NCI-H146 (cell line): Measurements from ENCODE around the gene TAS2R41.

Source experiments
- DNase-seq: peaks from one replicate; lab custom pipeline; 2025; lab: John Stamatoyannopoulos, UW

TAS2R41 gene

DNA sequence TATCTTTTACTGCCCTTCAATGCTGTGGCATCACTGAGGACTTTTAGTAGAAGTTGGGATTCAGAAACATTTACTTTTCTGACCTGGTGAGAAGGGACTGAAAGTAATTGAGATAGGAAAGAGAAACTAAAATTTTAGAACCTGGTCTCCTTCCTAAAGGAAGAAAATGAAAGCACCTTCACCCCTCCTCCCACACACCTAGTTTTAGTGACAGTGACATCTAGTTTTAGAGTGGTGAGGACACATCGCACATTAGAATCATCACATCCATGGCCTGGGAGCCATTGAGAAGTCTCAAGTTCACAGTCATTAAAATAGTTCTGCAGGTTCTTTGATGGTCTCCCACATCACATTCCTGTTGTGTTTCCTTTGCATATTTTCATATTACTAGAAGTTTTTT, 16.1 kb downstream of the TAS2R41 start:
- no peak for DNase-seq

DNA sequence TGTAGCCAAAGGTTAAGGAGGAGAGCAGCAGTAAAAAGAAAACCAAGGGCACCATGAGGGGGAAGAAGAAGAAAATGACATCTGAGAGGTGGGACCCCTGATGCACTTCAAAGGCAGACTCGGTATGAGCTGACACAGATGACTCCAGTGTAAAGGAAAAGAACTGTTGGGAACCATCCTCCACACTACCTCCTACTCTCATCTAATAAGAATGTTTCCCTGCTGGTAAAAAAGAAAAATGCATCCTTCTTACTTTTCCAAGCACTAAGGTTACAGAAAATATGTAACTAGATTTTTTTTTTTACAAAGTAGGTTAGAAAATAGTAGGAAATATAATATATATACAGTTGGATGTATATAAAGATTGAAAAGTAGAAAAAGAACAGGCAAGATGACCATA, 16.9 kb downstream of the TAS2R41 start:
- DNase-seq, result no peak

DNA sequence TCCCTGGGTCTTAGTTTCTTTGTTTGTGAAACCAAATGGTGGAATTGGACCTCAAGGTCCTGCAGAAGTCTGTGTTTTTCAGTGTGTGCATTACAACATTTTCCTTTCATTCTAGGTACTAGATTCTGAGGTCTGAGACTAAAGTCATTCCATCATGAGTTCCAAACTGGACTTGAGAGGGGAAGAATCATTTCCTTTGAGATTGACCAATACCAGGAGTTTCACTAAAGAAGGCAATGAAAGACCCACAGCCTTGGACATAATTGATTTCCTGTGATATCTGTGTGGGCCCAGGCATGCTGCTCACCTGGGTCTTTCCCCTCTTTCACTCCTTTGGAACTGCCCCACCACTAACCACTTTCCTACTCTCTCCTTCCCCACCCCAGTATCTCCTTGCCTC, 18.2 kb downstream of the TAS2R41 start:
- no peak for DNase-seq

DNA sequence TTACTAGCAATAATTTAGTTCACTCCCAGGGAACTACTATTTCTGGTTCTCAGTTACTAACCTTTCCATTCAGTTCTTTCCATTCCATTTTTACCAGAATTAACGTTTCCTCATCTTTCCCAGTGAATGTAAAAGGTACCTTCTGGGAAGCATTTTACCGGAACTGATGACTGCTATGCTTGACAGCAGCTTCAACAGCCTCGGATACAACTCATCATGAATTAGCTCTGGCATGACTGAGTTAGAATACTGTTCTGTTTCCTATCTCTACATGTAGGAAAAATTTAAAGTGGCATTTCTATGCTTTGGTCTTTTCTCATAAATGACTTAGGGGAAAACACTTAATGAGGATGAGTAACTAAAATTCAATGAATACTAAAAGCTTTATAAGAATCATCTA, 18.6 kb downstream of the TAS2R41 start:
- DNase-seq, result no peak

DNA sequence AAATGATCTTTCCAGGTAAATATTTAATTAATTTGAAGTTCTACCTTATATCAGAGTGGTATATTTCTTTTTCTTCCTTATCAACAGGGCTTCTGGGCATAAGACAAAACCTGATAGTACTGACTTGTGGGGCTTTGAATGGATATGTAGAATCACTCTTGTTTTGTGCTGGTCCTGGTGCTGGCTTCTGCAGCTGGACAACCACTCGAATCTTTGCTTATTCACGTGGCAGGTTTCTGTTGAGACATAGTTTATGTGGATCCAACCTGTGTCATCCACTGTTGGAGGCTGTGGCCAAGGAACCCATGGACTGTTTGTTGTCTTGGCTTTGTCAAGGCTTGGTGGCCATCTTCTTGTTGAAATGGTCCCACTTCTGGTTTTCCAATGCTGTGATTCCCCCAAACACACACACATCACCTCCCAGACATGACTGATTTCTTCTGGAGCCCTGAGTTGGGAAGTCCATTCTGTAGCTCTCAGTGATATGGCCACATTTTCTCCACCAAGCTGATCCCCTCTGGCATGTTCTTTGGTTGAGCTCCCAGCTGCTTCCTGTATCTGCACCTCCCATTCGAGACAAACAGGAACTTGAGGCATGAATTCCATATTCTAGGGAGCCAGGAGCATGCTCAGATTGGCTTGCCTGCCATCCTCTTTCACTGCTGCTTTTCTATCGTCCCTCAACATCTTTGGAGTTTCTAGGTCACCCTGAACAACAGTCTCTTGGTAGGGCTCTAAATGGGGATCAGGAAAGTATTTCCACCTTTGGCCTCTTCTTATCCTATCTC, 19.5 kb downstream of the TAS2R41 start:
- no peak for DNase-seq

DNA sequence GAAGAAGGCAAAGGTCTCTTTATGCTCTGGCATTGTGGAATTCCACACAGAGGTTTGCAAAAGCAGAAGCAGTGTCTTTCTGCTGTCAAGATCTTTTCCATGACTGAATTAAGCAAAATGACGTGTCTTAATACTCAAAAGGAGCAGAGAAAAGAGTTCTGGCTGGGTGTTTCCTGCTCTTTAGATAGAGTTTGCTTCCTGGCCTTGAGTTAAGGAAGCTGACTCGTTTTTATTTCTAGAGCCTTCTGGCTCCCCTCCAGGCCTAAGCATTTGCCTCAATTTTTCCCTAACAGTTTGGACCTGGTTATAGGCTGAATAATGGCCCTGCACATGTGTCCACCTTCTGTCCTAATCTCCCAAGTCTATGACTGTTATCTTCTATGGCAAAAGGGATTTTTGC, 21.6 kb downstream of the TAS2R41 start:
- no peak for DNase-seq

DNA sequence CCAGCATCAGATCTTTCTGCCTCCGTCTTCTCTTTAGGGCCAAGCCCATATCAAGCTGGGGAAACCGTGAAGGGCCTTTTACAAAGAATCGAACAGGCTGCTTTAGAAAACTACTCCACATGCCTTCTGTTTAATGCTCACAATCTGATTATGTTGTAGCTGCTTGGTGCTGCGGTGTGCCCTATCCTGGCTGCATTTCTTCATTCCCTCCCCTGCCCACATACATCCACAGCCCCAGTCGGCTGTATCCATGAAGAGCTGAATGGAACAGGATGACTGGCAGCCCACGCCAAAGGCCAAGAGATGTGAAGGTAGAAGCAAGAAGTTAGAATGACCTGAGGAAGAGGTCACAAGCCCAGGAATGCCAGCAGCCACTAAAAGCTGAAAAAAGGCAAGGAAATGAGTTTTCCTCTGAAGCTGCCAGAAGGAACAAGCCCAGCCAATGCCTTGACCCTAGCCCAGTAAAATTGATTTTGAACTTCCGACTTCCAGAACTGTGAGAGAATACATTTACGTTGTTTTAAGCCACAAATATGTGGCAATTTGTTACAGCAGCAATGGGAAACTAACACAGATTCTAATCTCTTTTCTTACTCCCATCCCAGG, 22.2 kb downstream of the TAS2R41 start:
- no peak for DNase-seq

DNA sequence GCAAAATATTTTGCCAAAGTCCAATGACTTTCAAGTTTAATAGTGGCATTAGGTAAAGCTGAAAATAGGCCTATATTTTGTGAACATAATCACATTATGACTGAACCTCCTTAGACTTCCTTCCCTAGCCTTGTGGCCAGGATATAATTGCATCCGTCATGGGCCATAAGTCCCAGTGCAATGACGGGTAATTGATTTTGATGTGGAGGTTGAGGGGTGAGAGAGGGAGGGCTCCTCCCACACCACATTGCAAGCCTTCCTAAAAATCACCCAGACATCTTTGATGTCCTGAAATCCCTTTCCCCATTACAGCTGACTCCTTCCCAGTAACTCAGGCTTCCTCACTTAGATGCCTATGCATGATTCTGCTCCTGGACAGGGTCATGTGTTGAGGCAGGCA, 25.6 kb downstream of the TAS2R41 start:
- DNase-seq, result no peak

DNA sequence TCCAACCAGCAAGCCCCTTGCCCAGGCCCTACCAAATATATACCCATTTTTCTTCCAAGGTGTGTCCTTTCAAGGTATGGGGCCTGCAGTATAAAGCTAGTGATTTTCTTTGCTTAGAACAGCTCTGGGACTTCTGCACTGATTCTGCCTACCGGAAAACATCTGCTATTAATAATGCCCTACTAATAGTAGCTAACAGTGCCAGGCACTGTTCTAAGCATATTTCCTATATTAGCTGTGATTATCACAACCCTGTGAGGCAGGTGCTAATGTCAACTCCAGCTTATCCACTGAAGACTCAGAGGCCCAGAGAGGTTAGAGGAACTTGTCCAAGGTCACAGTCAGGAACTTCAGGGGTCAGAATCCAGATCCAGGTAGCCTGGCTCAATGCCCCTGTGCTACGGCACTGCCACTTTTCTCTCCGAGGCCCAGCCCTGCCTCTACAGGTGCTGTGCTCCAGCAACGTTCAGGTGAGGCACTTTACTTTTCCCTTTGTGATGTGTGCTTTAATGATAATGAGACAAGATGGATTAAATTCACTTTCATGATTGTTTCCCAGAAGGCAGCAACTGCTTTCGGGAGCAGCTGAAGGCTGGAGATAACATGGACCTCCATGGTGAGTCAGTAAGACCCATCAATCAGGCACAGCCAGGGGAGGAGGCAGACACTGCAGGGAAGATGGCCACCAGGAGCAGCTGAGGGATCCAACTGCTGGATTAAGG, 26.7 kb downstream of the TAS2R41 start:
- DNase-seq, result no peak

DNA sequence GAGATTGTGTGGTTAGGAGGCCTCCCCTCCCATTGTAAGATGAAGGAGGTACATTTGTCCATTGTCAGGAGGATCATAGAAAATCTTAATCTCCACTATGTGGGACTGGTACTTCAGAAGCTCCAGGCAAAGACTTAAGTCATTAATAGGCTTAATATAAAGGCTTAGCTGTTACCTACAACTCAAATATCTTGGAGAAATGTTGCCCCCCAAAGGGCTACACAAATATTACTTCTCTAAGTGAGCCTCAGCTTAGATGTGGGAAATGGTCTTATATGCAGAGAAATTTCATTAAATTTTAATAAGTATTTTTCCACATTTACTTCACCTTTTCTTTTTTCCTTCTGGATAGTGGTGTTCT, 27.2 kb downstream of the TAS2R41 start:
- DNase-seq, result no peak

DNA sequence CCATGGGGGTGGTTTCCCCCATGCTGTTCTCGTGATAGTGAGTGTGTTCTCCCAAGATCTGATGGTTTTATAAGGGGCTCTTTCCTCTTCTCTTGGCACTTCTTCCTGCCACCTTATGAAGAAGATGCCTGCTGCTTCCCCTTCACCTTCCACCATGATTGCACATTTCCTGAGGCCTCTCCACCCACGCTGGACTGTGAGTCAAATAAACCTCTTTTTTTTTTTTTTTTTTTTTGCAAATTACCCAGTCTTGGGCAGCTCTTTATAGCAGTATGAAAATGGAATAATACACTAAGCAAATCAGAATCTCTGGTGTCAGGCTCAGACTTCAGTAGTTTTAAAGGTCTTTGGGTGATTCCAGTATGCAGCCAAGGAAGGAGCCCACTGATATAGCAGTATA, 28.2 kb downstream of the TAS2R41 start:
- DNase-seq, result no peak

DNA sequence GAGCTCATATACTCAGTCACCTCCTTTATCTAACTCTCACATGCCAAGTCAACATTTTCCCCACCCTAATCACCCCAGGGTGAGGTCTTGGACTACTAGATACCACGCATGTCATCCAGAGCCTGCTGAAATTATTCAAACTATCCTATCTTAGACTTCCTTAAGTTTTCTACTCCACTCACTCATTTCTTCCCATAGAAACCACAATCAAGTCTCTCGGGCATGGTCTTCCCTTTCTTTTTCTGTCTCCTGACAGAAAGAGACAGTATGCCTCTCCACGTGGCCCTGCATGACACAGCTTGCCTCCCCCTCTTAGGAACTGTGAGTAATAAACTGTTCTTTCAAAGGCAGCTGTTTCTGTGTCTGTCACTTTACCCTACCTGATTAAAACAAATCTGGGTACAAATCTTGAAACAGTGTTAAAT, 29.4 kb downstream of the TAS2R41 start:
- DNase-seq, result no peak

DNA sequence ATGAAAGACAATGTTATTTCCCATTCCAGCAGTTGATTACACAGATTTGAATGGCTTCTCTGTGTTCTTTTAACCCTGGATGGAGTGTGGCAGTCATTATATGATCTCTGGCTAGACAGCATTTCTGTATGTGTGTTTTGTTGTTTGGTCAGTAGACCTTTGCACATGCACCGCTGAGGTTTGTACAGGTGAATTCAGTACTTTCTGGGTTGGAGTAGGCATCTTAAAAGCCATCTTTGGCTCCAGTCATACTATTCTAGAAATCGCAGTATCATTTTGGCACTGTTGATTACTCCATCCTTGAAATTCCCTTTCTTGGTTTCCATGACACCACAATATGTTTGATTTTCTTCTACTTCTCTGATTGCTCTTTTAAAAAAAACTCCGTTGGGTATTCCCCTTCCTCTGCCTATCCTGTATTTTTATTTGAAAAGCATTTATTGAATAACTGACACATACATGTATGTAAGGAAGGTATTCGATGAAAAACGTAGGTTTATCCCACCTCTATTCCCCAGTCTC, 29.9 kb downstream of the TAS2R41 start:
- DNase-seq, result no peak

DNA sequence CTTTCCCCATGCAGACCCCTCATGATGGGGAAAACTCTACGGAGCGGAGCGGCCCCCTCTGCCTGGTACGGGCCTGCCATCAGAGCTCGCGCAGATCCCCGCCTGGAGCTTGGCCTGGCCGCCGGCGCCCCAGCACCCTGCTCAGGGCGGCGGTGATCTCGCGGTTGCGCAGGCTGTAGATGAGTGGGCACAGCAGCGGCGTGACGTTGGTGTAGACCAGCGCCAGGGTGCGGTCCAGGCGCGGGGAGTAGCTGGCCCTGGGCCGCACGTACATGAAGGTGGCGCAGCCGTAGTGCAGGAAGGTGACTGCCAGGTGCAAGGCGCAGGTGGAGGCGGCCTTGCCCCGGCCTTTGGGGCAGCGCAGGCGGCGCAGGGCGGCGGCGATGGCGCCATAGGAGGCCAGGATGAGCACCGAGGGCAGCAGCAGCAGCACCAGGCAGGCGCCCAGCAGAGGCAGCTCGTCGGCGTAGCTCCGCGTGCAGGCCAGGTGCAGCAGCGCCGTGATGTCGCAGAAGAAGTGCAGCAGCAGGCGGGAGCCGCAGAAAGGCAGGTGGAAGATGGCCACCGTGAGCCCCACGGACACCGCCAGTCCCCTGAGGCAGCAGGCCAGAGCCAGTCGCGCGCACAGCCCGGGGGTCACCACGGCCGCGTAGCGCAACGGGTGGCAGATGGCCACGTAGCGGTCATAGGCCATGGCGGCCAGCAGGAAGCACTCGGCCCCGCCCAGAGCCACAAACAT, 33.4 kb downstream of the TAS2R41 start:
- DNase-seq, result peak; percentile 70

DNA sequence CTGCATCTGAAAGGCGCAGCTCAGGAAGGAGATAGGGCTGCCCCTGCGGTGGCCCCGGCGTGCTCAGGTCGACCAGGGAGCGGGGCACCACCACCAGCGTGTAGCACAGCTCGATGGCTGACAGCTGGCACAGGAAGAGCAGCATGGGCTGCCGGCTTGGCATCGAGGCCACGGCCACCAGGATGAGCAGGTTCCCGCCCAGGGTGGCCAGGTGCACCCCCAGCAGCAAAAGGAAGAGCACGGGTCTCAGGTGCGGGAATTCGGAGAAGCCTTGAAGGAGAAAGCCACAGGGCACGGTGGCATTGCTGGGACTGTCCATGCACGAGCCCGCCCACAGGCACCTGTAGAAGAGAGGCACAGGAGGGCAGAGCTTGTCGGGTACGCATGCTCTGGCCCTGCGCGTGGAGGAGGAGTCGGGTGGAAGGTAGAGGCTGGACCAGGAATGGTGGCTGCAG, 33.9 kb downstream of the TAS2R41 start:
- peak; percentile 16 for DNase-seq

DNA sequence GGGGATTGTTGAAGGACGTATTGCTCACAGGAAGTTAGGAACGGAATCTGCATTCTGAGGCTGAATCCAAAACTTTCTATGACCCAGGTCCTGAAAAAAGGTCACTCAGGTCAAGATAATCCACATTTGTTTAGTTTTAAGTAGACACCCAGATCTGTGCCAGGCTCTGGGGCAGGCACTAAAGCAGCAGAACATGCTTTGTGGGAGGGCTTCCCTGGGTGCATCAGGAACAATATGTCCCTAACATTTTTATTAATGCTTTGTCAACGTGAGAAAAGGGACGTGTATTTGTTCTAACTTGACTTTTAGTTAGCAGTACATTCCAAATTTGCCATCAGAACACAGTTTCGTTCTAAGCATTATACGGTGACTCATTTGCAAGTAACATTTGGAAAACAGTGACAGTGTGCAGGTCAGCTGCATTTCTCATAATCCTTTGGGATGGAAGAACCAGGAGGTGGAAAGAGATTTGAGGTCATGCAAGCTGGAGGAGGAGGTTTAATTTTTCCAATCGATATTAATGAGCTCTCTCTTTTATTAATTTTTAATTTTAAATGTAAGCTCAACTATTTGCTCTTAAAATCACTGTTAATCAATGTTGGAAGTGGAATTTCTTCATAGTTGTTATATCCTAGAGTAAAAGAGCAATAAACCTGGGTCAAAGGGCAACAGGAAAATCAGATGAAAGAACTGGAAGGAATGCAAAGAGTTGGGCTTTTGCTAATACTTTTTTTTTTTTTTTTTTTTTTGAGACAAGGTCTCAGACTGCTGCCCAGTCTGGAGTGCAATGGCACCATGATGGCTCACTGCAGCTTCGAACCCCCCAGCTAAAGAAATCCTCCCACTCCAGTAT, 35.0 kb downstream of the TAS2R41 start:
- no peak for DNase-seq

DNA sequence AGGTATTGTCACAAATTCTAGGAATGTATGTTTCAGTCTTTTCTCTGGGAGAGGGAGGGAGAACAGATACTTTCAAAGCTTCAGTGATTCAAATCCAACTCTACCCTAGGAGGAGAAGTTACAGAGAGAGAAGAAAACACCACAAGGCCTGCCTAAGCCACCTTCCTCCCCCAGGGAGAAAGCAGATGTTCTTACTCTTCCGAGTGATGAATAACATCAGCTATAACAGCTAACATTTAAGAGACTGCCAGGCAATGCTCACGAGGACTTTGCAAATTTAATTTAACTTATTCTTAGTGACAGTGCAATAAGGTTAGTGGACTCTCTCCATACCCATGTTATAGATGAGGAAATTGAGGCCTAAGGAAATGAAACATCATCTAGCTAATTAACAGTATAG, 36.8 kb downstream of the TAS2R41 start:
- no peak for DNase-seq

DNA sequence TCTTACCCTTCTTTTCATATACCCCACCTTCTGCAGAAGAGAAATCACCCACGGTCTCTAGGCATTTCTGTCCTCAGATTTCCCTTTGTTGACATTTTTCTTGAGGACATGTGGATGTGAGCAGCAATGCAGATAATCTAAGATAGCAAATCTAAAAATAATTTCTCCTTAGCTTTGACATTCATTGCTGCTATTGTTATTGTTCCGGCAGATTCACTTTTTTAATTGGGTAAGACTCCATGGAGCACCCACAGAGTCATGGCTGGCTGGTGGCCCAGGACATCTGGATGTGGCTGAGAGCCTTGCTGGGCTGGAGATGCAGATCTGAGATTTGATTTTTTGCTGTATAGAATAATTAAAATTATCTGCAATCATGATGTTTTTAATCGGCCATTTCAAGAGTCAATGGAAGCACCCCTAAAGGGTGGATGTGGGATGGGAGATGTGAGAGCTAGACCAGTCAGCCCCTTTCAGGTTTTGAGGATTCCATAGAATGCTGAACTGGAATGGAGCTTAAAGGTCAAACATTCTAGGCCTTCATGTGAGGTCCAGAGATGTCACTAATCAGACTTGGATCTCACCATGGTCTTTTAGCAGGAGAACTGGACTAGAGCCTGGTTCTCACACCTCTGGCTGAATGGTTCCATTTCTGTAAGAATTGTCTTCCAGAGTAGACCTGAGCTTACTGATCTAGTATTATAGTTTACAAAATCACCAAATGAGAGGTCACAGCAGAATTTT, 37.5 kb downstream of the TAS2R41 start:
- no peak for DNase-seq

DNA sequence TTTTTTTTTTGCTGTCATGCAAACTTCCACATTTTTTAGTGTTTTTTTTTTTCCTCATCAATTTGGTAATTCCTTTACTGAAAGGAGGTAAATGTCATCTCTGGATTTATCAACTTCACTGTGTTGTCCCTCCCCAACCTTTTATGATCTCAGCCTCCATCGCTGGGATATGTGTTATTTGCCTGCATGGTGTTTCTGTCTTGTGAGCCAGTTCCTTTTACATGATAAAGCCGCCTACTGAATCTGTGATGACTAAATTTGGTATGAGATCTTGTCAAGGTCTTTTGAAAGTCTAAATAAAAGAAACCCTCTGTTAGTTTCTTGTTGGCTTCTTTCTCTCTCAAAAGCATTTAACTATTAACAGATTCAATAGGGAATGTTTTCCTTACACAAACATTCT, 39.3 kb downstream of the TAS2R41 start:
- no peak for DNase-seq

DNA sequence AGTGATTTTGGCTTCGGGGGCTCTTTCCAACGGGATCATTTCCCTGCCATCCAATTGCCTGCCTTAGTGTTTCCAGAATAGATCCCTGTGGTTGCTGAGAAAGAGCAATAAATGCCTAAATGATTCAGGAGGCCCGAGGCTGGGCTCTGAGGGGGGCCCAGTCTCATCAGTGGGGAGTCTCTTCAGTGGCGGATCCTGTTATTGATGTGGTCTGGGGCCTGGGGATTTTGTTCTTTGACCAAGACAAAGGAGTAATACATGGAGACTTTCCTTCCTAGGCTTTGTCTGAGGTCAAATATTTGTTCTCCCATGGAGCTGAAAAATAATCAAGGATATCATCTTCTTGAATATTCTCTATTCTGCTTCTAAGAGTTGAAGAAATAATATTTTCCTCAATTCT, 40.8 kb downstream of the TAS2R41 start:
- DNase-seq, result no peak

DNA sequence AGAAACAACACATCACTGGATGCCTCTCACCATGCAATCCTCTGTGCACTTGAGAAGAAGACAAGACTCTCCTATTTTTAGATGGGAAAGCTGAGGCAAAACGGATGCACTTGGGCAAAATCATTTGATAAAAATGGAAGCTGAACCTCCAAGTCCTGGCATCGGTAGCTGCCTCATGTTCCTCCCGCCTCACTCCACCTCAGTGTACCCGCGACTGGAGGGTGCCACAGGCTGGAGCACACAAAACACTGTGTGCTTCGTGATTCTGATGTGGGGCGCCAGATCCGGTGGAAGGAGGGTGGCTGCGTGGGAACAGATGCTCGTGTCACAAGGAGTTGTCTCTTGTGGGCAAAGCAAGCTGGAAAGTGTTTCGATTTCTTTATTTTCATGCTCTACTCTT, 41.3 kb downstream of the TAS2R41 start:
- no peak for DNase-seq
